Thoracic aorta (tissue), 2 donors: ENCODE measurements around the gene PARVB. TPM values are rescaled to one million over a fixed set of nuclear protein-coding genes. Genes with fewer than 3 reads are reported as not detected.

ENCODE experiments used
- ATAC-seq: fragments of 150-250 bp; one replicate; pipeline ENCODE4 v1.8.0; 2017; ENCODE audit warnings: low read depth; ENCODE audit not compliant: insufficient number of reproducible peaks, low FRiP score
- DNase-seq: peaks from one replicate; pipeline ENCODE4 v3.0.0-alpha.2; 2020; ENCODE audit warnings: low spot score
- H3K27ac ChIP-seq, 2 donors: fragments of 200-600 bp; sonication (generic); 1 replicate in 1 of 2; 2 replicates in 1 of 2; pipeline ENCODE4 v1.5.1; 2016; ENCODE audit warnings: mild to moderate bottlenecking in 2 of 2, moderate library complexity in 2 of 2
- H3K27me3 ChIP-seq: fragments of 200-600 bp; sonication (generic); replicated peaks from 2 replicates; pipeline ENCODE4 v1.6.0; 2016; ENCODE audit warnings: mild to moderate bottlenecking; ENCODE audit not compliant: insufficient read depth
- H3K36me3 ChIP-seq: fragments of 200-600 bp; sonication (generic); one replicate; pipeline ENCODE4 v1.5.1; 2016
- H3K4me1 ChIP-seq, 2 donors: fragments of 200-600 bp; sonication (generic); 1 replicate in 1 of 2; 2 replicates in 1 of 2; pipeline versions ENCODE4 v1.5.1 to v1.6.0; 2016; ENCODE audit warnings: low read depth in 2 of 2, mild to moderate bottlenecking in 1 of 2; ENCODE audit not compliant: control insufficient read depth in 1 of 2
- H3K4me3 ChIP-seq: fragments of 200-600 bp; sonication (generic); 2 replicates; pipeline ENCODE4 v1.5.1; 2016; ENCODE audit warnings: mild to moderate bottlenecking
- H3K9me3 ChIP-seq: fragments of 200-600 bp; sonication (generic); 2 replicates; pipeline ENCODE4 v1.5.1; 2016
- total RNA-seq, 2 donors: library from RNA; depleted of rRNA; stranded (reverse); fragments of >200 nt; gene quantifications; one replicate each; pipeline versions ENCODE4 v1.1.0 to v1.2.3, GENCODE V29; 2016
- TF ChIP-seq, protein P1 (sequence below): fragments of 200-600 bp; sonication (generic); IDR thresholded peaks from one replicate; pipeline ENCODE4 v1.5.1; 2019; ENCODE audit warnings: antibody characterized with exemption

The PARVB gene
- total RNA-seq, 2 donors from 2014 or later: 15.3 to 17.2 TPM

DNA sequence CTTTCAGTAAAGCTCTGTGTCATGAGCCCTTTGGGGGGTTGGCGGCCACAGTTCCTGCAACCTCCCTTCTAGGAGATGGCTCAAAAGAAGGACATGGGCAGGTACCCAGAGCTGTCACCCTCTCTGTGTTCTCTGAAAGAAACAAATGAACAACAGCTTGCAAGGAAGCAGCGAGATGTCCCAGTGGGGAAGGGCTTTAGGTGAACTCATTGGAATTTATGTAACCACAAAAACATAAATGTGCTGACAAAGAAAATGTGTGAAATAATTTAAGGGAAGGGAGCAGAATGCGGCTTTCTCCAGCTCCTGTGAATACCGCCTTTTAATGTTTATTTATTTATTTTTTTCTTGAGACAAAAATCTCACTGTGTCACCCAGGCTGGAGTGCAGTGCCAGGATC, 159.9 kb downstream of the PARVB start:
- Histone ChIP-seq H3K4me1 (no peaks in the 10 kb centered on the region), H3K36me3 (no peaks in the 10 kb centered on the region), H3K27ac (no peak overlapping the region), H3K9me3 (no peaks in the 10 kb centered on the region), H3K27me3 (no peaks in the 10 kb centered on the region), H3K4me3 (no peak overlapping the region)
- DNase-seq (no peak), ATAC-seq (no peak)
- TF ChIP-seq, protein P1, sequence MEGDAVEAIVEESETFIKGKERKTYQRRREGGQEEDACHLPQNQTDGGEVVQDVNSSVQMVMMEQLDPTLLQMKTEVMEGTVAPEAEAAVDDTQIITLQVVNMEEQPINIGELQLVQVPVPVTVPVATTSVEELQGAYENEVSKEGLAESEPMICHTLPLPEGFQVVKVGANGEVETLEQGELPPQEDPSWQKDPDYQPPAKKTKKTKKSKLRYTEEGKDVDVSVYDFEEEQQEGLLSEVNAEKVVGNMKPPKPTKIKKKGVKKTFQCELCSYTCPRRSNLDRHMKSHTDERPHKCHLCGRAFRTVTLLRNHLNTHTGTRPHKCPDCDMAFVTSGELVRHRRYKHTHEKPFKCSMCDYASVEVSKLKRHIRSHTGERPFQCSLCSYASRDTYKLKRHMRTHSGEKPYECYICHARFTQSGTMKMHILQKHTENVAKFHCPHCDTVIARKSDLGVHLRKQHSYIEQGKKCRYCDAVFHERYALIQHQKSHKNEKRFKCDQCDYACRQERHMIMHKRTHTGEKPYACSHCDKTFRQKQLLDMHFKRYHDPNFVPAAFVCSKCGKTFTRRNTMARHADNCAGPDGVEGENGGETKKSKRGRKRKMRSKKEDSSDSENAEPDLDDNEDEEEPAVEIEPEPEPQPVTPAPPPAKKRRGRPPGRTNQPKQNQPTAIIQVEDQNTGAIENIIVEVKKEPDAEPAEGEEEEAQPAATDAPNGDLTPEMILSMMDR: no peak

DNA sequence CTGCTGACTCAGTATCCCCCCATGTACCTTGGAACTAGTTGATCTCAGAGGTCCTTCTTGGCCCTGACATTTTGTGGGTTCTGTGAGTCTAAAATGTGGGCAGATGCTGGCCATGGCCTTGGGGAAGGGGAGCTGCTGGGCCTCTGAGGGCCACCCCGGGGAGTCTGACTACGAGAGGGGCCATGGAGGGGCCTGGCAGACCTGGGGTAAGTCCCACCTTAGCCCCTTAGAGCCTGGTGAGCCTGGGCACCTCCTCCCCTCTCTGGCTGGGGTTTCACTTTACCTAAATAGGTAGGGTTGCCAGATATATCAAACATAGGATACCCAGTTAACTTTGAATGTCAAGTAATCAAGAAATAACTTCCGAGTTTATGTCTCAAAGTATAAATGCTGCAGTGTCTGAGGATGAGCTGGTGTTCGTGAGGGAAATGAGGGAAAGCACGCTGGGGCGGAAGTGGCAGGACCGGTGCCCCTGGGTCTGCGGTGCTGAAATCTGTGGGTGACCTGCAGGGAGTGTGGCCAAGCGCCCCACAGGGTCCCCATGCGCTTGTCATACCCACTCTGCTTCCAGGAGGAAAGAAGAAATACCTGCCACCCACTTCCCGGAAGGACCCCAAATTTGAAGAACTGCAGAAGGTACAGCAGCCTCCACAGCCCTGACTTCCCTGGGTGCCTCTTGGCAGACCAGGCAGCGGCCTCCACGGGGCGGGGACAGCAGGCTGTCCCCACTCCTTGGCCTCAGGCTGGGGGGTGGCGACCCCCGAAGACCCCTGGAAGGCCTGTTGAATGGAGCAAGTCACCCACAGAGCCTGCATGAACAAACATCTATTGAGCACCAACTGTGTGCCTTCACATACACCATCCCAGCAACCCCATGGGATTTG, 161.4 kb downstream of the PARVB start:
- DNase-seq (no peak), ATAC-seq (no peak)
- TF ChIP-seq, protein P1: no peak
- no peaks in the 10 kb centered on the region for H3K27me3 ChIP-seq
- H3K36me3 ChIP-seq: no peaks in the 10 kb centered on the region
- H3K27ac ChIP-seq: no peak overlapping the region
- no peak overlapping the region for H3K4me3 ChIP-seq
- H3K4me1 ChIP-seq: no peaks in the 10 kb centered on the region
- H3K9me3 ChIP-seq: no peaks in the 10 kb centered on the region

DNA sequence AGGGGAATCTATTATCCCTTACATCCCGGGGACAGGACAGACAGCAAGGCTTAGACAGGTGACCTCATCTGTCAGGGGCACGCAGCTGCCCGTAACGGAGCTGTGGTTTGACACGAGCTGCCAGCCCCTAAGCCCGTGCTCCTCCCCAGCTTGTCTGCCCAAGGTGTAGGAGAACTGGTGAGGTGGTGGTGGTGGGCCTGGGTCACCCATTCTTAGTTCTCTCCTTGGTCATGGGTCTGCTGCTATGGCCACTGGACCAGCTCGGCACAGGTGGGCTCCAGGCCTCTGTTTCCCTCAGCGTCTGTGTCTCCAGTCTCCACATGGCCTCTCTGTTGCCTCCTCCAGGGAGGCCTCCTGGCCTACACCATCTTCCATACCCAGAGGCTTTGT, 162.0 kb downstream of the PARVB start:
- H3K4me3 ChIP-seq: no peak overlapping the region
- H3K9me3 ChIP-seq: no peaks in the 10 kb centered on the region
- H3K4me1 ChIP-seq: no peaks in the 10 kb centered on the region
- no peaks in the 10 kb centered on the region for H3K36me3 ChIP-seq
- ATAC-seq (no peak), DNase-seq (no peak)
- H3K27ac ChIP-seq: no peak overlapping the region
- TF ChIP-seq, protein P1: no peak
- H3K27me3 ChIP-seq: no peaks in the 10 kb centered on the region

DNA sequence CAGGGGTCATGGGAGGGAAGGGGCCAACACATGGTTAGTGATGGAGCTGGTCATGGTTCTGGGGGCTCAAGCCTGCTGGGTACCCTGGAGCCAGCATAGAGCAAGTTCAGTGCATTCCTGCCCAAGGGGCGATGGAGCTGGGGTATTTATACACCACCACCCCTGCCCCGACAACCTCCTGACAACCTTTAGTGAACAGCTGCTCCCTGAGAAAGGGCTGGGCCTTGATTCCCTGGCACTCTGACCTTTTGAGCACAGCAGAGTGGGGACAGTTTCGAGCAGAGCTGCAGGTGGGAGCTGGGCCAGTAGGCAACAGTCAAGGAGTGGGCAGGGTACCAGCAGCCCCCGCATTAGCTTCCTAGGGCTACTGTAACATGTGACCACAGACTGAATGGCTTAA, 162.6 kb downstream of the PARVB start:
- Histone ChIP-seq H3K4me3 (no peak overlapping the region), H3K36me3 (no peaks in the 10 kb centered on the region), H3K27ac (no peak overlapping the region), H3K9me3 (no peaks in the 10 kb centered on the region), H3K4me1 (no peaks in the 10 kb centered on the region), H3K27me3 (no peaks in the 10 kb centered on the region)
- no peak for ATAC-seq
- DNase-seq: no peak
- TF ChIP-seq, protein P1: no peak

DNA sequence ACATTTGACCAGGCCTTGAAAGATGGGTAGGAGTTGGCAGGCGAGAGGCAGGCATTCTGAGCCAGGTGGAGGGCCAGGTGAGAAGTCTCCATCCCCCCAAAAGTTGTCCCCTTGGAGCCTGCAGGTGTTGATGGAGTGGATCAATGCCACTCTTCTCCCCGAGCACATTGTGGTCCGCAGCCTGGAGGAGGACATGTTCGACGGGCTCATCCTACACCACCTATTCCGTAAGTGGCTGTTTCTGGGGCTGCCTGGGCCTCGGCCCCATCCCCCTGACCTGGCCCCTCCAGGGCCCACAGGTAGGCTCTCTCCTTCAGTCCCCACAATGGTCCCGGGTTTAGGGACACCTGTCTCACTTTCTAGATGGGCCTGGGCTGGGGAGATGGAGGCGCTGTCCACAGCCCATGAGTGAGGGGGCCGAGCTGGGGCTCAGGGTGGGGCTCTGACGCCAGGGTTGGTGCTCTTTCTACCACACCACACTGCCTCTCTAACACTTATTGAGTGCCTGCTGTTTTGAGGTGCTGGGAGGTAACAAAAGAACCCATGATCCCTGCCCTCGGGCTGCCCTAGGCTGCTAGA, 163.6 kb downstream of the PARVB start:
- H3K36me3 ChIP-seq: no peaks in the 10 kb centered on the region
- TF ChIP-seq, protein P1: no peak
- ATAC-seq (no peak), DNase-seq (no peak)
- H3K4me3 ChIP-seq: no peak overlapping the region
- H3K27me3 ChIP-seq: no peaks in the 10 kb centered on the region
- no peaks in the 10 kb centered on the region for H3K9me3 ChIP-seq
- H3K27ac ChIP-seq: no peak overlapping the region
- H3K4me1 ChIP-seq: no peaks in the 10 kb centered on the region
